ENCODE results near the gene ARL2.

GRCh38 chr11:64999478-64999877 is 14.5 kb upstream of the ARL2 start:
- TF ChIP-seq, protein P1, sequence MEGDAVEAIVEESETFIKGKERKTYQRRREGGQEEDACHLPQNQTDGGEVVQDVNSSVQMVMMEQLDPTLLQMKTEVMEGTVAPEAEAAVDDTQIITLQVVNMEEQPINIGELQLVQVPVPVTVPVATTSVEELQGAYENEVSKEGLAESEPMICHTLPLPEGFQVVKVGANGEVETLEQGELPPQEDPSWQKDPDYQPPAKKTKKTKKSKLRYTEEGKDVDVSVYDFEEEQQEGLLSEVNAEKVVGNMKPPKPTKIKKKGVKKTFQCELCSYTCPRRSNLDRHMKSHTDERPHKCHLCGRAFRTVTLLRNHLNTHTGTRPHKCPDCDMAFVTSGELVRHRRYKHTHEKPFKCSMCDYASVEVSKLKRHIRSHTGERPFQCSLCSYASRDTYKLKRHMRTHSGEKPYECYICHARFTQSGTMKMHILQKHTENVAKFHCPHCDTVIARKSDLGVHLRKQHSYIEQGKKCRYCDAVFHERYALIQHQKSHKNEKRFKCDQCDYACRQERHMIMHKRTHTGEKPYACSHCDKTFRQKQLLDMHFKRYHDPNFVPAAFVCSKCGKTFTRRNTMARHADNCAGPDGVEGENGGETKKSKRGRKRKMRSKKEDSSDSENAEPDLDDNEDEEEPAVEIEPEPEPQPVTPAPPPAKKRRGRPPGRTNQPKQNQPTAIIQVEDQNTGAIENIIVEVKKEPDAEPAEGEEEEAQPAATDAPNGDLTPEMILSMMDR (conservative IDR thresholded peaks at IDR 0.05; ENCODE audit: low read depth, low read length) = no peak
- TF ChIP-seq EZH2 (IDR thresholded peaks at IDR 0.05; ENCODE audit: low read length, unreplicated experiment) = no peak
- no peak for TF ChIP-seq EZH2phosphoT487 (IDR thresholded peaks at IDR 0.05; ENCODE audit: borderline replicate concordance, low read length)

All from PC-3 (cell line).